A673 (cell line): ENCODE measurements around the gene FECH. TPM values are rescaled to one million over a fixed set of nuclear protein-coding genes. Genes with fewer than 3 reads are reported as not detected.

ENCODE experiments used
- BruUV-seq: library from RNA; stranded (reverse); fragments of 400-500 nt; replicated peaks from 2 replicates; lab custom pipeline; 2021; lab: Mats Ljungman, UMichigan
- CTCF ChIA-PET: fragments of 300-600 bp; sonication (Branson Sonifier 250); formaldehyde crosslinking; loops from one replicate; lab custom pipeline; 2022; ENCODE audit warnings: antibody characterized with exemption; lab: Charles Lee
- POLR2A ChIA-PET: fragments of 300-600 bp; sonication (Branson Sonifier 250); formaldehyde crosslinking; loops from one replicate; lab custom pipeline; 2022; ENCODE audit warnings: antibody characterized with exemption; ENCODE audit not compliant: low non-redundant PET; lab: Charles Lee
- DNase-seq: peaks from one replicate; pipeline ENCODE4 v3.0.0-alpha.2; 2015; ENCODE audit warnings: low spot score
- H3K27ac ChIP-seq: fragments of 200-600 bp; sonication (generic); 2 replicates; pipeline ENCODE4 v1.5.1; 2016; ENCODE audit warnings: mixed run types, low read depth, mild to moderate bottlenecking, mixed read lengths, antibody characterized with exemption, low read length; ENCODE audit not compliant: poor library complexity, severe bottlenecking
- H3K27me3 ChIP-seq: fragments of 200-600 bp; sonication (generic); replicated peaks from 2 replicates; pipeline ENCODE4 v1.6.1; 2017; ENCODE audit warnings: mixed run types, low read depth, mild to moderate bottlenecking, mixed read lengths, antibody characterized with exemption, low read length; ENCODE audit not compliant: insufficient read depth, poor library complexity
- H3K36me3 ChIP-seq: fragments of 200-600 bp; sonication (generic); 2 replicates; pipeline ENCODE4 v1.6.1; 2016; ENCODE audit warnings: mixed run types, mild to moderate bottlenecking, mixed read lengths, antibody characterized with exemption, low read length; ENCODE audit not compliant: insufficient read depth, poor library complexity, severe bottlenecking
- H3K4me1 ChIP-seq: fragments of 200-600 bp; sonication (generic); 2 replicates; pipeline ENCODE4 v1.6.1; 2017; ENCODE audit warnings: mixed run types, mild to moderate bottlenecking, mixed read lengths, antibody characterized with exemption, low read length; ENCODE audit not compliant: insufficient read depth, poor library complexity, severe bottlenecking
- H3K4me3 ChIP-seq: fragments of 200-600 bp; sonication (generic); 2 replicates; pipeline ENCODE4 v1.5.1; 2016; ENCODE audit warnings: low read depth, mixed run types, mild to moderate bottlenecking, mixed read lengths, low read length; ENCODE audit not compliant: poor library complexity, severe bottlenecking
- H3K9me3 ChIP-seq: fragments of 200-600 bp; sonication (generic); 2 replicates; pipeline ENCODE4 v1.6.1; 2016; ENCODE audit warnings: mixed run types, low read depth, mild to moderate bottlenecking, mixed read lengths, antibody characterized with exemption, low read length; ENCODE audit not compliant: poor library complexity, severe bottlenecking
- EZH2 ChIP-seq: fragments of 200-600 bp; sonication (generic); IDR thresholded peaks from 2 replicates; pipeline ENCODE4 v1.6.1; 2017; ENCODE audit warnings: borderline replicate concordance, low read depth, mild to moderate bottlenecking, mixed read lengths, antibody characterized with exemption, low read length; ENCODE audit not compliant: poor library complexity, severe bottlenecking
- intact Hi-C: fragments of 100-400 bp; cut with micrococcal nuclease; formaldehyde crosslinking; loops from one replicate; pipeline ENCODE4 v1.10.0; 2022; ENCODE audit not compliant: unreplicated experiment
- total RNA-seq: library from RNA; stranded (reverse); gene quantifications from 2 replicates; pipeline ENCODE4 v1.2.3, GENCODE V29; 2021
- TF ChIP-seq, protein P1 (sequence below): fragments of 300-800, 200-600 bp; sonication (generic); conservative IDR thresholded peaks from 2 replicates; pipeline ENCODE4 v1.5.1; 2017; ENCODE audit warnings: low read depth, mild to moderate bottlenecking, antibody characterized with exemption, low read length, moderate library complexity, mixed read lengths

The FECH gene
- total RNA-seq, 1 experiment from 2014 or later: 65.4 TPM

DNA sequence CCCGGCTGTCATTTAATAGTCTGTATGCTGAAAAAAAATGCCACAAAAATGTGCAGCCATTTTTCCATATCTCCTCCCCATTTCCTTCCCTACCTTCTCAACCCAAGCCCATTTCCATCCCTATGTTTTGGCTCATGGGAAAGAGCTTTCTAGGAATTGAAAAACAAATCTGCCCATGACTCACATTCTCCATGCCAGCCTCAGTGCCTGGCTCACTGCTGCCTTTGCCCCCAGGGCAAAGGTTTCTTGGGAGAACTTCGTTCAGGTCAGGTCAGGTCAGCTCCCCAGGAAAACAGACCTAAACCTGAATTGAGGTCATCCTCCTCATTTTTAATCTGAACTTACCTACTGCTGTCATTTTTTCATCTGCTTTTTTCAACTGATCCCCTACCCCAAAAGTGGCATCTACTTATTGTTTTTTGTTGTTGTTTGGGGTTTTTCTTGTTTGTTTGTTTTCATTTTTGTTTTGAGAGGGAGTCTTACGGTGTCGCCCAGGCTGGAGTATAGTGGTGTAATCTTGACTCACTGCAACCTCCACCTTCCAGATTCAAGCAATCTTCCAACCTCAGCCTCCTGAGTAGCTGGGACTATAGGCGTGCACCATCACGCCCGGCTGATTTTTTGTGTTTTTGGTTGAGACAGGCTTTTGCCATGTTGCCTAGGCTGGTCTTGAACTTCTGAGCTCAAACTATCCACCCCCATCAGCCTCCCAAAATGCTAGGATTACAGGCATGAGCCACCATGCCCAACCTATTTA, 66.7 kb downstream of the FECH start:
- DNase-seq: no peak
- no TSS peak for BruUV-seq
- H3K27ac ChIP-seq: no peak overlapping the region
- no peaks in the 10 kb centered on the region for H3K36me3 ChIP-seq
- H3K9me3 ChIP-seq: no peaks in the 10 kb centered on the region
- no peak overlapping the region for H3K4me3 ChIP-seq
- no peak for TF ChIP-seq EZH2
- ChIA-PET POLR2A (no interaction called here), CTCF (no interaction called here)
- H3K27me3 ChIP-seq: peaks cover 2% of the 10 kb centered on the region
- intact Hi-C loops: no loop called here
- no peaks in the 10 kb centered on the region for H3K4me1 ChIP-seq

DNA sequence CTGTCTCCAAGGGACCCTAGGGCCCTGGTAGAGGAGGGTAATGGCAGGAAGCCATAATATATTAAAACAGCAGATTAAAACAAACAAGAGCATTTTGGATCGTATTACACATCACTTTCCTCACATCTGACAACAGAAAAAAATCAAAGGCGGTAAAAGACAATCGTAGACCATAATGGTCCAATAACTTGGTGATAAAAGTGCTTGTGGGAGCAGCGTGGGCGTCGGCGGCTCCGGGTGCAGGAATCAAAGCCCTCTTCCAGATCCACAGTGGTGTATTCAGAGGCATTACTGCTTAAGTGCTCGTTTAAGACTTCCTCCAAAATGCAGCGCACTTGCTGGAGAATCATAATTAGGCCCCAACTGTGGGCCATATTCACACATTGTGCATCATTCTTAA, 68.0 kb downstream of the FECH start:
- Histone ChIP-seq H3K4me3 (no peak overlapping the region), H3K27ac (no peak overlapping the region), H3K36me3 (no peaks in the 10 kb centered on the region), H3K4me1 (no peaks in the 10 kb centered on the region), H3K9me3 (no peaks in the 10 kb centered on the region), H3K27me3 (peaks cover 5% of the 10 kb centered on the region)
- TF ChIP-seq, protein P1, sequence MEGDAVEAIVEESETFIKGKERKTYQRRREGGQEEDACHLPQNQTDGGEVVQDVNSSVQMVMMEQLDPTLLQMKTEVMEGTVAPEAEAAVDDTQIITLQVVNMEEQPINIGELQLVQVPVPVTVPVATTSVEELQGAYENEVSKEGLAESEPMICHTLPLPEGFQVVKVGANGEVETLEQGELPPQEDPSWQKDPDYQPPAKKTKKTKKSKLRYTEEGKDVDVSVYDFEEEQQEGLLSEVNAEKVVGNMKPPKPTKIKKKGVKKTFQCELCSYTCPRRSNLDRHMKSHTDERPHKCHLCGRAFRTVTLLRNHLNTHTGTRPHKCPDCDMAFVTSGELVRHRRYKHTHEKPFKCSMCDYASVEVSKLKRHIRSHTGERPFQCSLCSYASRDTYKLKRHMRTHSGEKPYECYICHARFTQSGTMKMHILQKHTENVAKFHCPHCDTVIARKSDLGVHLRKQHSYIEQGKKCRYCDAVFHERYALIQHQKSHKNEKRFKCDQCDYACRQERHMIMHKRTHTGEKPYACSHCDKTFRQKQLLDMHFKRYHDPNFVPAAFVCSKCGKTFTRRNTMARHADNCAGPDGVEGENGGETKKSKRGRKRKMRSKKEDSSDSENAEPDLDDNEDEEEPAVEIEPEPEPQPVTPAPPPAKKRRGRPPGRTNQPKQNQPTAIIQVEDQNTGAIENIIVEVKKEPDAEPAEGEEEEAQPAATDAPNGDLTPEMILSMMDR: no peak
- no peak for TF ChIP-seq EZH2
- intact Hi-C loops: no loop called here
- peak; percentile 19 for DNase-seq
- ChIA-PET CTCF (no interaction called here), POLR2A (no interaction called here)
- no TSS peak for BruUV-seq

DNA sequence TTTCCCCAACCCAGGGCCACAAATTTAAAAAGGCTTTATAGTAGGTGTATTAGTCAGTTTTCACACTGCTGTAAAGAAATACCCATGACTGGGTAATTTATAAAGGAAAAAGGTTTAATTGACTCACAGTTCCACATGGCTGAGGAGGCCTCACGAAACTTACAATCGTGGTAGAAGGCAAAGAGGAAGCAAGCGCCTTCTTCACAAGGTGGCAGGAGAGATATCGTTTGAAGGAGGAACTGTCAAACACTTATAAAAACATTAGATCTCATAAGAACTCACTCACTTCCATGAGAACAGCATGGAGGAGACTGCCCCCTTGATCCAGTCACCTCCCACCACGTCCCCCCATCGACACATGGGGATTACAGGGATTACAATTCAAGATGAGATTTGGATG, 70.4 kb downstream of the FECH start:
- ChIA-PET POLR2A (no interaction called here), CTCF (no interaction called here)
- H3K9me3 ChIP-seq: no peaks in the 10 kb centered on the region
- no peaks in the 10 kb centered on the region for H3K36me3 ChIP-seq
- intact Hi-C loops: no loop called here
- no peak for TF ChIP-seq EZH2
- TF ChIP-seq, protein P1: no peak
- no peak overlapping the region for H3K27ac ChIP-seq
- peaks cover 5% of the 10 kb centered on the region for H3K27me3 ChIP-seq
- H3K4me1 ChIP-seq: no peaks in the 10 kb centered on the region
- BruUV-seq: no TSS peak
- DNase-seq: no peak
- no peak overlapping the region for H3K4me3 ChIP-seq

DNA sequence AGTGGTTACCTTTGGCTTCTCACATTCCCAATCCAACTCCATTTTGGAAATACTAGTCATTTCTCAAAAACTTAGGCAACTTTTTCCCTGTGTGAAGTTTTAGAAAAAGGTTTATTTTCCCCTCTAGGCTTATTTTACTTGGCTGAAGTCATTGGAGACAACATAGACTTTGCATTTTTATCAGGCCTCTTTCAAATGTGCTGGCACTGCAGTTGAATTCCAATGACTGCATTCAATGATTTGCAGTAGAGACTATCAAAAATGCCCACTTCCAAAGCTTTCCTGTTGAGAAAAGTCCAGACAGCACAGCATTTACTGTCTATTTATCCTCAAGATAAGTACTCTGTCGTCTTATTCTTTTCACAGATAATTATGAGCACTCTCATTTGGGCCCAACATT, 81.3 kb downstream of the FECH start:
- Histone ChIP-seq H3K27me3 (peaks cover 45% of the 10 kb centered on the region), H3K27ac (no peak overlapping the region), H3K4me1 (no peaks in the 10 kb centered on the region), H3K4me3 (no peak overlapping the region), H3K9me3 (no peaks in the 10 kb centered on the region), H3K36me3 (no peaks in the 10 kb centered on the region)
- TF ChIP-seq, protein P1: no peak
- TF ChIP-seq EZH2: no peak
- intact Hi-C loops: no loop called here
- ChIA-PET CTCF (no interaction called here), POLR2A (interaction anchor here (0.6 kb wide), 1 partner anchor 828 kb away, joined by 10 read pairs; no protein-coding TSS in a partner anchor)
- no TSS peak for BruUV-seq
- DNase-seq: no peak
